ENCODE measurements around the gene RPS6KA3. TPM values are rescaled to one million over a fixed set of nuclear protein-coding genes. Genes with fewer than 3 reads are reported as not detected.
"Not testable (repeated sequence)": the region's sequence is repeated elsewhere in the genome, so short reads cannot be mapped to it uniquely, and the experiment has no call there.

The RPS6KA3 gene
- total RNA-seq, 1 donor from 2014 or later, result 43.0 TPM

DNA sequence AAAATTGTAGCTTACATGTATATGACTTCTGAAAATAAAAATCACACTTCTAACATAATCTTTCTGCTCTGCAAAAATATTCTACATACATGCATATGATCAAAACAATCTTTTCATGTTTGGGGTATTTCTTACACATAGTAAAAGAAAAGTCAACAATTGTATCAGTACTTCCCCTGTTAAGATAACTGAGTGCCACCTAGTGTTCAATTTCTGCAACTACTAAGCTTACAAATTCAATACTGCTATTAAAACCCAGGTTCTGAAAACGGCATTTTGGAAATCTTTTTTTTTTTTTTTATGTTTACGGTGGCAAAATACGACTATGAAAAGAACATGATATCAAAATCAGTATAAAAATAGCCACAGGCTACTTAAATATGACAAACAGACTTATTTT is 139.3 kb downstream of the RPS6KA3 start:
- H3K27ac ChIP-seq; H3K27me3 ChIP-seq; H3K4me1 ChIP-seq; H3K9me3 ChIP-seq; DNase-seq (ENCODE audit: low spot score in 2 of 2); H3K4me3 ChIP-seq: not testable (repeated sequence)
- H3K36me3 ChIP-seq, result peaks cover 26 to 48% of the 10 kb centered on the region in 2 donors
- TF ChIP-seq, protein P1, sequence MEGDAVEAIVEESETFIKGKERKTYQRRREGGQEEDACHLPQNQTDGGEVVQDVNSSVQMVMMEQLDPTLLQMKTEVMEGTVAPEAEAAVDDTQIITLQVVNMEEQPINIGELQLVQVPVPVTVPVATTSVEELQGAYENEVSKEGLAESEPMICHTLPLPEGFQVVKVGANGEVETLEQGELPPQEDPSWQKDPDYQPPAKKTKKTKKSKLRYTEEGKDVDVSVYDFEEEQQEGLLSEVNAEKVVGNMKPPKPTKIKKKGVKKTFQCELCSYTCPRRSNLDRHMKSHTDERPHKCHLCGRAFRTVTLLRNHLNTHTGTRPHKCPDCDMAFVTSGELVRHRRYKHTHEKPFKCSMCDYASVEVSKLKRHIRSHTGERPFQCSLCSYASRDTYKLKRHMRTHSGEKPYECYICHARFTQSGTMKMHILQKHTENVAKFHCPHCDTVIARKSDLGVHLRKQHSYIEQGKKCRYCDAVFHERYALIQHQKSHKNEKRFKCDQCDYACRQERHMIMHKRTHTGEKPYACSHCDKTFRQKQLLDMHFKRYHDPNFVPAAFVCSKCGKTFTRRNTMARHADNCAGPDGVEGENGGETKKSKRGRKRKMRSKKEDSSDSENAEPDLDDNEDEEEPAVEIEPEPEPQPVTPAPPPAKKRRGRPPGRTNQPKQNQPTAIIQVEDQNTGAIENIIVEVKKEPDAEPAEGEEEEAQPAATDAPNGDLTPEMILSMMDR (IDR thresholded peaks at IDR 0.05), result peak in 2 of 3 experiments; percentile 33 to 47
- intact Hi-C loops (cut with DNase I), result loop anchor here (10.0 kb wide), 1 partner anchor 223 kb away; no protein-coding TSS in a partner anchor

DNA sequence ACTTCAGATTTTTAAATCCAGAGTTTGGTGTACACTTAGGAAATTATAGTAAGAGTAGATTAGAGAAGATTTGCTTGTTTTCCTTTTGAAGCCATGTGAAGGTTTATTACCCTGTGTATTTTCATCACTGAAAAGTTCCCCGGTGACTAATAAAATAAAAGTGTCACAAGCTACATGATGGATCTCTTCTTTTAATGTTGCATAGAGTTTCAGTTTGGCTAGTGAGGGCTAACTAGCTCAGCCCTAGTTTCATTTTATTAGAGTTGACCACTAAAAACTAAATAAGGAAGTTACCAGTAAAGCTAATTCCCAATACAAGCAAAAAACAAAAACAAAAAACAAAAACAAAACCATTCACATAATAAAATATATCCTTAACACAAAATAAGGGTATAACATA is 139.9 kb downstream of the RPS6KA3 start:
- not testable (repeated sequence) for H3K4me3 ChIP-seq; H3K27me3 ChIP-seq; H3K9me3 ChIP-seq; H3K4me1 ChIP-seq; DNase-seq (ENCODE audit: low spot score in 2 of 2); H3K27ac ChIP-seq
- intact Hi-C loops (cut with DNase I), result loop anchor here (10.0 kb wide), 1 partner anchor 222 kb away; no protein-coding TSS in a partner anchor
- peaks cover 24 to 42% of the 10 kb centered on the region in 2 donors for H3K36me3 ChIP-seq

DNA sequence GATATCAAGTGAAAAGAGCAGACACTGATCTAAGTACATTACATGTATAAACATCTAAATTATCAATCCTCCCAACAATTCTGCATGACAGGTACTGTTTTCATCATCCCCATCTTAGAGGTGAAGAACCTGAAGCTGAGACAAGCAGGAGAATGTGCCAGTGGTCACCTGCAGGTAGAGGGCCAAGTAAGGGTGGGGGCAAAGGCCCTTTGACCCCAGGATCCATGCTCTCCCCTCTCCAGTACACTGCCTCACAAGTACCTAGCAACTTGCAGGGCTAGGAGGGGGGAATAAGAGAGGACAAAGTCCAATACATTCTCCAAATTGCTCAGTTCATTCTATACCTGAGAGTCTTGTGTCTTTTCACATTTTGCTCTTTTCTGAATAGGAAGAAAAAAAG is 141.7 kb downstream of the RPS6KA3 start:
- intact Hi-C loops (cut with DNase I), result loop anchor here (10.0 kb wide), 1 partner anchor 220 kb away; no protein-coding TSS in a partner anchor
- Histone ChIP-seq H3K4me3 (no peak overlapping the region), H3K9me3 (no peaks in the 10 kb centered on the region), H3K36me3 (peaks cover 9 to 23% of the 10 kb centered on the region in 2 donors), H3K27ac (no peak overlapping the region), H3K27me3 (no peaks in the 10 kb centered on the region), H3K4me1 (no peaks in the 10 kb centered on the region)
- TF ChIP-seq, protein P1 (IDR thresholded peaks at IDR 0.05), result no peak
- DNase-seq (ENCODE audit: low spot score in 2 of 2), result no peak

DNA sequence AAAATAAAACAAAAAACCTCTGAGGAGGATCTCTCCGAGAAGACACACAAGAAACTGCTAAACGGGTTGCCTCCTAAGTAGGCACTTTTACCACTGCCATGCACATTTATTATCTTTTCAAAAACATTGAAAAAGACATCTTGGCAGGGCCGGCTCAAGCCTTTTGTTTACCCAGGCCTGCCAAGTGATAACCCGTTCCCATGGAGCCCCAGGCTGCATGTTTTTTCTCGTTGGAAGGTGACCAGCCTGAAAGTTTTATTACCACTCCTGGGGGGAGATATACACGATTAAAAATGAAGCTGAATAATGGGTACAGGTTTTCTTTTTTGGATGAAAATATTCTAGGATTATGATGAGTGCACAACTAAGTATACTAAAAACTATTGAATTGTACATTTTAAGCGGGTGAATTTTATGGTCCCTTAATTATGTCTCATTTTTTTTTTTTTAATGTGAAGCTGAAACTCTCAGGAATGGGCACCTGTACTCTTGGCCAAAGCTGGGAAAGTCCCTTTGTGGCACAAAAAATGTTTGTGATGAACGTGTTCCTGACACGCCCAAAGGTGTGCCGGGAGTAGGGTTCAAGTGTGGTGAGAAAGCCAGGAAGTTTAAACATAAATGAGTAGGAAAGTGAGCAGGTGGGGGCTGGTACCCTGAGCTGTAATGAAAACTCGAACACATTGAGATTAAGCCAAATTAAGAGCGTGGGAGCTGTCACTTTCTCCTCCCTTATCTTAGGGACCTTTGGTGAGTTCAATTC is 148.5 kb downstream of the RPS6KA3 start:
- H3K4me3 ChIP-seq, result no peak overlapping the region
- peaks cover 5% of the 10 kb centered on the region for H3K27me3 ChIP-seq
- intact Hi-C loops (cut with DNase I), result no loop called here
- H3K9me3 ChIP-seq, result no peaks in the 10 kb centered on the region
- H3K36me3 ChIP-seq, result no peaks in the 10 kb centered on the region
- TF ChIP-seq, protein P1 (IDR thresholded peaks at IDR 0.05), result no peak
- no peak for DNase-seq (ENCODE audit: low spot score in 2 of 2)
- H3K4me1 ChIP-seq, result no peaks in the 10 kb centered on the region
- H3K27ac ChIP-seq, result no peak overlapping the region

DNA sequence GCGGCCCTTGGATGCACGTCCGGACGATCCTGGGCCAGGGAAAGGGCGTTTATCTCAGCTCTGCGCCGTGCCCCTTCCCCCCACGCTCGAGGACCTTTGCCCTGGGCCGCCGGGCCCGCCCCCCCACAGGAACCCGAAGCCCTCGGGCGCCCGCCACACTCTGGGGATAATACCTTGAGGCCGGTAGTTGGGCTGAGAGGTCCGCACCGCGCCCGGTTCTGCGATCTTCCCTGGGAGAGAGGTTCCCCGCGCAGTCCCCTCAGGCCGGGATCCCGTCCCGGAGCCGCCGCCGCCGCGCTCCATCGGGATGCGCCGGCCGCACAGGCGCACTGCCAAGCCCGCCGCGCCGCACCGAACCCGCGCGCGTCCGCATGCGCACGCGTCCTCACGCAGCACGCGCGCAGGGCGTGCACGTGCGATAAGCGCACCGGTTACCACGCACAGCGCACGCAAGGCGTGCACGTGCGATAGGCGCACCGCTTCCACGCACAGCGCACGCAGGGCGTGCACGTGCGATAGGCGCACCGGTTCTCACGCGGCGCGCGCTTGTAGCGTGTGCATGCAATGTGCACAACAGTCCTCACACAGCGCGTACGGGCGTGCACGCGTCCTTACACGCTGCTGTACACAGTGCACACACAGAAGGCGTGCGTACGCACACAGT is 150.0 kb downstream of the RPS6KA3 start, which contains the start of gene MAP7D2:
TSS of gene MAP7D2 (minus strand) at position 331 of the 664 bp plus-strand sequence. CDS start at position 303, 28 bp downstream.
- peaks cover 5% of the 10 kb centered on the region for H3K27me3 ChIP-seq
- TF ChIP-seq, protein P1 (IDR thresholded peaks at IDR 0.05), result no peak
- no peaks in the 10 kb centered on the region for H3K4me1 ChIP-seq
- no peaks in the 10 kb centered on the region for H3K9me3 ChIP-seq
- no peak within 1 kb of the TSS for H3K27ac ChIP-seq
- peak within 1 kb of the TSS; percentile 39 to 42 for H3K4me3 ChIP-seq
- no peaks in the 10 kb centered on the region for H3K36me3 ChIP-seq
- intact Hi-C loops (cut with DNase I), result no loop called here
- no peak for DNase-seq (ENCODE audit: low spot score in 2 of 2)

DNA sequence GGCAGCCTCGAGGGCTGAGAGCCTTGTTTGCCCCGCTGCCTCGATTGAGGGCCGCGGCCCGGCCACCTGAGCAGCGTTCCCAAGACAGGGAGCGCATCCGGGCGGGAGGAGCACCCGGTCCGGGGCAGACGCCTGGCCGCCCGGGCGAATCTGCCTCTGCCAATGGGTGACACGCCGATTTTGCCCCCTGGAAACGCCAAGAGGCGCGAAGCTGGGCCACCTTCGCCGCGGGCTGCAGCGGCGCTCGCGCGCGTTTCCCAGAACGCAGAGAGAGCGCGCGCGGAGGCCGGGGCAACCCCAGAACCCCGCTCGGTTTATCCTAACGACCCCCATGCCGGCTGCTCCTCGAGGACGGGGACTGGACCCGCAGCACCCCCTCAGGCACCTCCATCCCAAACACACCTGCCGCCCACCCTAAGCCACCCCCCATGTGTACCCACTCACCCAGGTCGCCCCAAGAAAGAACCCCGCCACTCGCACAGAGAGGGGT is 150.6 kb downstream of the RPS6KA3 start:
- TF ChIP-seq, protein P1 (IDR thresholded peaks at IDR 0.05), result no peak
- H3K4me1 ChIP-seq, result no peaks in the 10 kb centered on the region
- no peaks in the 10 kb centered on the region for H3K9me3 ChIP-seq
- H3K27ac ChIP-seq, result no peak overlapping the region
- no peaks in the 10 kb centered on the region for H3K36me3 ChIP-seq
- H3K4me3 ChIP-seq, result peak overlapping the region; percentile 39 to 42
- H3K27me3 ChIP-seq, result peaks cover 5% of the 10 kb centered on the region
- intact Hi-C loops (cut with DNase I), result no loop called here
- no peak for DNase-seq (ENCODE audit: low spot score in 2 of 2)

Data from ascending aorta (tissue), 2 donors.